ENCODE measurements around the gene UMPS. TPM values are rescaled to one million over a fixed set of nuclear protein-coding genes. Genes with fewer than 3 reads are reported as not detected.

UMPS gene
- total RNA-seq, 4 donors from 2014 or later, result 20.7 to 37.2 (median 28.2) TPM

GRCh38 chr3:124773351-124774326 lies 43.4 kb downstream of the UMPS start:
- no peak for ATAC-seq (ENCODE audit: low FRiP score)
- TF ChIP-seq CTCF (IDR thresholded peaks at IDR 0.05), result no peak
- no peak for DNase-seq (ENCODE audit: low spot score)

- no peak for ATAC-seq (ENCODE audit: low FRiP score)
- DNase-seq (ENCODE audit: low spot score), result no peak
Observed at GRCh38 chr3:124774327-124774718, 44.1 kb downstream of the UMPS start.

GRCh38 chr3:124774841-124775402 lies 44.7 kb downstream of the UMPS start:
- TF ChIP-seq CTCF (IDR thresholded peaks at IDR 0.05), result no peak
- DNase-seq (ENCODE audit: low spot score), result no peak
- no peak for ATAC-seq (ENCODE audit: low FRiP score)

More at GRCh38 chr3:124774327-124774718, 44.1 kb downstream of the UMPS start:
- TF ChIP-seq CTCF (IDR thresholded peaks at IDR 0.05), result no peak

- no peak for DNase-seq (ENCODE audit: low spot score)
- ATAC-seq (ENCODE audit: low FRiP score), result no peak
- no peak for TF ChIP-seq CTCF (IDR thresholded peaks at IDR 0.05)
Observed at GRCh38 chr3:124775877-124776276, 45.6 kb downstream of the UMPS start.

- TF ChIP-seq CTCF (IDR thresholded peaks at IDR 0.05), result no peak
- ATAC-seq (ENCODE audit: low FRiP score) (no peak), DNase-seq (ENCODE audit: low spot score) (no peak)
Observed at GRCh38 chr3:124776856-124777255, 46.6 kb downstream of the UMPS start.

- TF ChIP-seq CTCF (IDR thresholded peaks at IDR 0.05), result no peak
- DNase-seq (ENCODE audit: low spot score) (no peak), ATAC-seq (ENCODE audit: low FRiP score) (no peak)
Observed at GRCh38 chr3:124777762-124778470, 47.7 kb downstream of the UMPS start.

Data from omental fat pad (tissue), 4 donors.